HEK293 (cell line): ENCODE results near the gene PIK3R6.

ENCODE experiments used
- CTCF ChIA-PET: fragments of 350-600 bp; formaldehyde crosslinking; extraction: SDS; loops from one replicate; lab custom pipeline; 2021; ENCODE audit warnings: antibody characterized with exemption; lab: Yijun Ruan, JAX
- POLR2A ChIA-PET: fragments of 300-600 bp; formaldehyde crosslinking; extraction: SDS; loops from one replicate; lab custom pipeline; 2020; ENCODE audit warnings: antibody characterized with exemption, inconsistent platforms; lab: Yijun Ruan, JAX
- H3K27ac ChIP-seq: fragments of 200-500 bp; sonication (Bioruptor generic); 2 replicates; pipeline ENCODE4 v1.5.1; 2014; ENCODE audit warnings: low read depth, low read length, control low read depth, inconsistent platforms; ENCODE audit errors: extremely low read depth
- H3K36me3 ChIP-seq, 2 experiments: fragments of 200-500 bp in 1 of 2; sonication (Bioruptor generic) in 1 of 2; 1 replicate in 1 of 2; 2 replicates in 1 of 2; pipeline ENCODE4 v1.5.1; 2014 to 2017; ENCODE audit warnings: inconsistent platforms in 2 of 2, low read length in 2 of 2; ENCODE audit not compliant: control insufficient read depth in 2 of 2, insufficient read depth in 1 of 2
- H3K4me1 ChIP-seq: fragments of 200-500 bp; sonication (Bioruptor generic); 2 replicates; pipeline ENCODE4 v1.5.1; 2014; ENCODE audit warnings: mild to moderate bottlenecking, low read length, inconsistent platforms; ENCODE audit not compliant: control insufficient read depth, insufficient read depth
- H3K4me3 ChIP-seq: 2 replicates; pipeline ENCODE4 v1.5.1; 2011; ENCODE audit warnings: low read depth, mild to moderate bottlenecking, control low read depth, low read length, moderate library complexity
- H3K9me3 ChIP-seq: fragments of 200-500 bp; sonication (Bioruptor generic); 2 replicates; pipeline ENCODE4 v1.5.1; 2014; ENCODE audit warnings: low read depth, low read length, inconsistent platforms; ENCODE audit not compliant: control insufficient read depth, insufficient read depth
- PATZ1 ChIP-seq: fragments of 450-650 bp; formaldehyde crosslinking; IDR thresholded peaks from 2 replicates; pipeline ENCODE4 v1.5.1; 2016; ENCODE audit warnings: missing biosample characterization, missing genetic modification characterization
- REST ChIP-seq: fragments of 450-650 bp; formaldehyde crosslinking; IDR thresholded peaks from 2 replicates; pipeline ENCODE4 v1.5.1; 2016; ENCODE audit warnings: missing biosample characterization, missing genetic modification characterization
- SALL2 ChIP-seq: fragments of 450-650 bp; formaldehyde crosslinking; IDR thresholded peaks from 2 replicates; pipeline ENCODE4 v1.5.0; 2017; ENCODE audit warnings: missing biosample characterization, mild to moderate bottlenecking, missing genetic modification characterization, borderline replicate concordance
- ZBTB49 ChIP-seq: fragments of 450-650 bp; formaldehyde crosslinking; IDR thresholded peaks from 2 replicates; pipeline ENCODE4 v1.5.1; 2016; ENCODE audit warnings: missing biosample characterization, missing genetic modification characterization, low read depth
- ZNF155 ChIP-seq: fragments of 450-650 bp; formaldehyde crosslinking; IDR thresholded peaks from 2 replicates; pipeline ENCODE4 v1.5.1; 2016; ENCODE audit warnings: missing biosample characterization, missing genetic modification characterization
- ZNF26 ChIP-seq: fragments of 450-650 bp; formaldehyde crosslinking; IDR thresholded peaks from 2 replicates; pipeline ENCODE4 v1.5.1; 2016; ENCODE audit warnings: missing biosample characterization, missing genetic modification characterization
- ZNF362 ChIP-seq: fragments of 450-650 bp; formaldehyde crosslinking; IDR thresholded peaks from 2 replicates; pipeline ENCODE4 v1.5.1; 2016; ENCODE audit warnings: missing biosample characterization, missing genetic modification characterization
- ZNF433 ChIP-seq: fragments of 450-650 bp; formaldehyde crosslinking; IDR thresholded peaks from 2 replicates; pipeline ENCODE4 v1.5.1; 2016; ENCODE audit warnings: missing biosample characterization, missing genetic modification characterization, low read depth
- ZNF510 ChIP-seq: fragments of 450-650 bp; formaldehyde crosslinking; IDR thresholded peaks from 2 replicates; pipeline ENCODE4 v1.5.1; 2018; ENCODE audit warnings: mild to moderate bottlenecking, missing genetic modification characterization, missing biosample characterization; ENCODE audit not compliant: insufficient replicate concordance
- ZNF571 ChIP-seq: fragments of 450-650 bp; formaldehyde crosslinking; IDR thresholded peaks from 2 replicates; pipeline ENCODE4 v1.5.0; 2017; ENCODE audit warnings: missing biosample characterization, missing genetic modification characterization
- ZNF623 ChIP-seq: fragments of 450-650 bp; formaldehyde crosslinking; IDR thresholded peaks from 2 replicates; pipeline ENCODE4 v1.5.1; 2016; ENCODE audit warnings: missing biosample characterization, missing genetic modification characterization
- ZNF624 ChIP-seq: fragments of 450-650 bp; formaldehyde crosslinking; IDR thresholded peaks from 2 replicates; pipeline ENCODE4 v1.5.1; 2017; ENCODE audit warnings: missing biosample characterization, missing genetic modification characterization
- ZNF629 ChIP-seq: fragments of 450-650 bp; formaldehyde crosslinking; IDR thresholded peaks from 2 replicates; pipeline ENCODE4 v1.5.1; 2017; ENCODE audit warnings: missing biosample characterization, missing genetic modification characterization
- ZNF664 ChIP-seq: fragments of 450-650 bp; formaldehyde crosslinking; IDR thresholded peaks from 2 replicates; pipeline ENCODE4 v1.5.1; 2016; ENCODE audit warnings: missing biosample characterization, missing genetic modification characterization
- ZNF701 ChIP-seq: fragments of 450-650 bp; formaldehyde crosslinking; IDR thresholded peaks from 2 replicates; pipeline ENCODE4 v1.5.1; 2016; ENCODE audit warnings: missing biosample characterization, missing genetic modification characterization
- ZNF791 ChIP-seq: fragments of 450-650 bp; formaldehyde crosslinking; IDR thresholded peaks from 2 replicates; pipeline ENCODE4 v1.5.1; 2016; ENCODE audit warnings: missing biosample characterization, missing genetic modification characterization
- ZSCAN4 ChIP-seq: fragments of 450-650 bp; formaldehyde crosslinking; IDR thresholded peaks from 2 replicates; pipeline ENCODE4 v1.5.1; 2017; ENCODE audit warnings: missing biosample characterization, missing genetic modification characterization

Gene PIK3R6

GRCh38 chr17:8890671-8891070 lies 23.2 kb upstream of the PIK3R6 start:
- H3K4me1 ChIP-seq: no peaks in the 10 kb centered on the region
- H3K36me3 ChIP-seq: no peaks in the 10 kb centered on the region
- TF ChIP-seq SALL2 (no peak), ZNF362 (tag by site-specific recombination) (no peak), ZNF433 (tag by site-specific recombination) (no peak), ZNF623 (tag by site-specific recombination) (no peak), ZNF701 (tag by site-specific recombination) (no peak)
- no peak overlapping the region for H3K4me3 ChIP-seq
- CTCF ChIA-PET: interaction anchor here (0.5 to 1.4 kb wide), 3 partner anchors 58 to 901 kb away, joined by 4 to 6 read pairs (median 5); no protein-coding TSS in a partner anchor
- no peak overlapping the region for H3K27ac ChIP-seq
- POLR2A ChIA-PET: interaction anchor here (1.2 kb wide), 1 partner anchor 33 kb away, joined by 4 read pairs; no protein-coding TSS in a partner anchor
- no peaks in the 10 kb centered on the region for H3K9me3 ChIP-seq

- Histone ChIP-seq H3K4me1 (no peaks in the 10 kb centered on the region), H3K9me3 (no peaks in the 10 kb centered on the region), H3K27ac (no peak overlapping the region), H3K36me3 (no peaks in the 10 kb centered on the region), H3K4me3 (no peak overlapping the region)
- POLR2A ChIA-PET: interaction anchor here (1.2 kb wide), 1 partner anchor 32 kb away, joined by 4 read pairs; no protein-coding TSS in a partner anchor
- CTCF ChIA-PET: interaction anchor here (0.6 to 3.0 kb wide), 11 partner anchors 10 to 661 kb away, joined by 3 to 13 read pairs (median 4); no protein-coding TSS in a partner anchor
- TF ChIP-seq ZNF624: no peak
- no peak for TF ChIP-seq ZNF791
- TF ChIP-seq ZNF629 (tag by site-specific recombination): no peak
- TF ChIP-seq PATZ1: no peak
- TF ChIP-seq ZNF26 (tag by site-specific recombination): no peak
- TF ChIP-seq ZBTB49: no peak
- no peak for TF ChIP-seq ZNF571 (tag by site-specific recombination)
- no peak for TF ChIP-seq ZNF510 (tag by site-specific recombination)
- no peak for TF ChIP-seq REST (tag by site-specific recombination)
- no peak for TF ChIP-seq ZSCAN4 (tag by site-specific recombination)
- no peak for TF ChIP-seq ZNF664 (tag by site-specific recombination)
- no peak for TF ChIP-seq ZNF155 (tag by site-specific recombination)
These were observed 22.2 kb upstream of the PIK3R6 start for GRCh38 chr17:8889458-8890210.
